ENCODE measurements around the gene AKNAD1.

- TF ChIP-seq CTCF (IDR thresholded peaks at IDR 0.05; ENCODE audit: control extremely low read depth in 1 of 3, insufficient read depth in 1 of 3, low read depth in 1 of 3, low read length in 3 of 3) (no peak), ZNF274 (IDR thresholded peaks at IDR 0.05; ENCODE audit: borderline replicate concordance, extremely low read depth, low read length) (no peak), CHD2 (IDR thresholded peaks at IDR 0.05; ENCODE audit: low read length) (no peak), POLR2AphosphoS5 (IDR thresholded peaks at IDR 0.05; ENCODE audit: low read depth, low read length) (no peak), SP2 (IDR thresholded peaks at IDR 0.05; ENCODE audit: low read length) (no peak), E2F6 (IDR thresholded peaks at IDR 0.05) (no peak)
These were observed 41.3 kb downstream of the AKNAD1 start for GRCh38 chr1:108815566-108815965.
